Stimulated activated effector memory CD8-positive, alpha-beta T cell treated with anti-CD3 and anti-CD28 coated beads, Interleukin-12 subunit alpha, Interleukin-12 subunit beta, amount 100 ng/mL, for 72 hours (primary cell): ENCODE results near the gene ERMP1.

Experiments
- ATAC-seq: fragments of 150-1000 bp; cut with Tn5 transposase; 2 replicates; pipeline ENCODE4 v1.10.0; 2021
- DNase-seq, 2 donors: peaks; one replicate each; pipeline ENCODE4 v3.0.0; 2021 to 2022; ENCODE audit warnings: low spot score in 2 of 2
- H3K27ac Mint-ChIP-seq: one replicate; pipeline ENCODE4 v1.8.0; 2022; ENCODE audit warnings: mild to moderate bottlenecking, mixed read lengths
- H3K36me3 Mint-ChIP-seq: one replicate; pipeline ENCODE4 v1.8.0; 2022; ENCODE audit warnings: mild to moderate bottlenecking, mixed read lengths
- H3K4me1 Mint-ChIP-seq: one replicate; pipeline ENCODE4 v1.8.0; 2022; ENCODE audit warnings: mixed read lengths
- H3K4me3 Mint-ChIP-seq: one replicate; pipeline ENCODE4 v1.8.0; 2022; ENCODE audit warnings: mild to moderate bottlenecking, mixed read lengths
- H3K9me3 Mint-ChIP-seq: one replicate; pipeline ENCODE4 v1.8.0; 2022; ENCODE audit warnings: mixed read lengths

Gene ERMP1

DNA sequence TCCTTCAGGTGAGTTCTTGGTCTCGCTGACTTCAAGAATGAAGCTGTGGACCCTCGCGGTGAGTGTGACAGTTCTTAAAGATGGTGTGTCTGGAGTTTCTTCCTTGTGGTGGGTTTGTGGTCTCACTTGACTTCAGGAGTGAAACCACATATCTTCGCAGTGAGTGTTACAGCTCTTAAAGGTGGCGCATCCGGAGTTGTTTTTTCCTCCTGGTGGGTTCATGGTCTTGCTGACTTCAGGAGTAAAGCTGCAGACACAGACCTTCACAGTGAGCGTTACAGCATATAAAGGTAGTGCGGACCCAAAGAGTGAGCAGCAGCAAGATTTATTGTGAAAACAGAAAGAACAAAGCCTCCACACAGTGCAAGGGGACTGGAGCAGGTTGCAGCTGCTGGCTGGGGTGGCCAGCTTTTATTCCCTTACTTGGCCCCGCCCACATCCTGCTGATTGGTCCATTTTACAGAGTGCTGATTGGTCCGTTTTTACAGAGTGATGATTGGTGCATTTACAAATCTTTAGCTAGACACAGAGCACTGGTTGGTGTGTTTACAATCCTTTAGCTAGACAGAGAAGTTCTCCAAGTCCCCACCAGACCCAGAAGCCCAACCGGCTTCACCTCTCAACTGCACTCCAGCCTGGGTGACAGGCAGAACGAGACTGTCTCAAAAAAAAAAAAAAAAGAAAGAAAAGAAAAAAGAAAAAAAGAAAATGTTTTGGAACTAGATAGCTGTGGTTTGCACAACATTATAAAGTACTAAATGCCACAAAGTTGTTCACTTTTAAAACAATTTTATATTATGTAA lies 9.1 kb upstream of the ERMP1 start:
- peak overlapping the region; percentile 64 for H3K4me3 Mint-ChIP-seq
- peak overlapping the region; percentile 83 for H3K27ac Mint-ChIP-seq
- peaks cover 22% of the 10 kb centered on the region for H3K36me3 Mint-ChIP-seq
- DNase-seq (peak; percentile 34 to 84), ATAC-seq (peak; percentile 66)
- H3K4me1 Mint-ChIP-seq = peaks cover 65% of the 10 kb centered on the region
- H3K9me3 Mint-ChIP-seq = no peaks in the 10 kb centered on the region

GRCh38 chr9:5840788-5841187 lies 7.9 kb upstream of the ERMP1 start:
- H3K4me1 Mint-ChIP-seq = peaks cover 68% of the 10 kb centered on the region
- no peak for ATAC-seq
- no peaks in the 10 kb centered on the region for H3K9me3 Mint-ChIP-seq
- peaks cover 22% of the 10 kb centered on the region for H3K36me3 Mint-ChIP-seq
- H3K4me3 Mint-ChIP-seq = peak overlapping the region; percentile 64
- DNase-seq = no peak
- H3K27ac Mint-ChIP-seq = peak overlapping the region; percentile 83

GRCh38 chr9:5839572-5839902 lies 6.6 kb upstream of the ERMP1 start:
- H3K36me3 Mint-ChIP-seq = peaks cover 15% of the 10 kb centered on the region
- DNase-seq (no peak), ATAC-seq (no peak)
- peaks cover 58% of the 10 kb centered on the region for H3K4me1 Mint-ChIP-seq
- no peak overlapping the region for H3K4me3 Mint-ChIP-seq
- H3K9me3 Mint-ChIP-seq = no peaks in the 10 kb centered on the region
- H3K27ac Mint-ChIP-seq = no peak overlapping the region

DNA sequence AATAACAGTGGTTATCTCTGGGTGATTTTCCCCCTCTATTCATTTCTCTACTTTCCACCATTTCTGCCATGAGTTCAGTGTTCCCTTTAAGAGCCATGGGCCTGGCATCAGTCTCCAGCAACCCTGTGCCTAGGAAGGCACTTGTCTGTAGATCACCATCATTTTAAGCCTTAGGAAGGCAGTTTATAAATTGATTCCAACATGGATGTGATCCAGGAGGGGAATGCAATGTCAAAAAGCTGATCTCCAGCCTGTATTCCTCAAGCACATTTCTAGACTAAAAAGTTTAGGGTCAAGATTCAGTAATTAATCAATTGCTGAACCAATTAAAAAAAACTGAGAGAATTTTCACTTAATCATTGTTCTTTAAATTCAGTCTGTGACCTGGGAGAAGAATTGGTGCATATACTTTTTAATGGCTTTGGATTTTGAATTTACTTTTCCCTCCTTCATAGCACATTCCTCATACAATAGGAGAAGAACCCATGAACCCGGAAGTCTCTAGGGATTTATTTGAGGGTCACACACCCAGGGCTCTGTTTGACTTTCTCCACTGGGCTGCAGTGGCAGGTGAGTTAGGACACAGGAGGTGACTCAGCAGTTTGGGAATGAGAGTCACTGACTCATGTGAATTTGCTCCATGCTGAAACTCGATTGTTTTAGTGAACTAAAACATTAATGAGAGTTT lies 6.1 kb upstream of the ERMP1 start:
- peak in 1 of 2 donors; percentile 45 for DNase-seq
- no peaks in the 10 kb centered on the region for H3K9me3 Mint-ChIP-seq
- ATAC-seq = no peak
- H3K4me1 Mint-ChIP-seq = peaks cover 58% of the 10 kb centered on the region
- H3K27ac Mint-ChIP-seq = no peak overlapping the region
- H3K4me3 Mint-ChIP-seq = no peak overlapping the region
- peaks cover 10% of the 10 kb centered on the region for H3K36me3 Mint-ChIP-seq

GRCh38 chr9:5835808-5836207 lies 2.9 kb upstream of the ERMP1 start:
- Mint-ChIP-seq H3K9me3 (no peaks in the 10 kb centered on the region), H3K36me3 (peaks cover 4% of the 10 kb centered on the region), H3K27ac (no peak overlapping the region), H3K4me3 (no peak overlapping the region), H3K4me1 (peaks cover 45% of the 10 kb centered on the region)
- DNase-seq (no peak), ATAC-seq (peak; percentile 9)

DNA sequence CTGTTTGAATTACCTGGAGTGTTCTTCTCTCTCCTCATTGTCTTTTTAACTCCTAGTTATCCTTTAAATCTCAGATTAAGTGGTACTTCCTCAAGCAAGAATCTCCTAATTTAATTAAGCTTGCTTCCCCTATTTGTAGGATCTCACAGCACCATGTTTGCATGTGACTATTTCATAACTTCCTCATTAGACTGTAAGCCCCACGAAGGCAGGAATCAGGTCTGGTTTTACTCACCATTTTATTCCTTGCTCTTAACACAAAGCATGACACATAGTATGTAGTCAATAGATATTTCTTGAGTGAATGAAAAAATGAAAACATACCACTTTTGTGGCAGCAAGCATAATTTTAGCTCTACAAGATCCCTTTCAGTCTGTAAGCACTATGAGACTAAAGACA lies 1.3 kb upstream of the ERMP1 start:
- no peak for ATAC-seq
- peaks cover 44% of the 10 kb centered on the region for H3K4me1 Mint-ChIP-seq
- no peaks in the 10 kb centered on the region for H3K9me3 Mint-ChIP-seq
- peaks cover 5% of the 10 kb centered on the region for H3K36me3 Mint-ChIP-seq
- H3K27ac Mint-ChIP-seq = no peak overlapping the region
- no peak for DNase-seq
- peak overlapping the region; percentile 91 for H3K4me3 Mint-ChIP-seq

DNA sequence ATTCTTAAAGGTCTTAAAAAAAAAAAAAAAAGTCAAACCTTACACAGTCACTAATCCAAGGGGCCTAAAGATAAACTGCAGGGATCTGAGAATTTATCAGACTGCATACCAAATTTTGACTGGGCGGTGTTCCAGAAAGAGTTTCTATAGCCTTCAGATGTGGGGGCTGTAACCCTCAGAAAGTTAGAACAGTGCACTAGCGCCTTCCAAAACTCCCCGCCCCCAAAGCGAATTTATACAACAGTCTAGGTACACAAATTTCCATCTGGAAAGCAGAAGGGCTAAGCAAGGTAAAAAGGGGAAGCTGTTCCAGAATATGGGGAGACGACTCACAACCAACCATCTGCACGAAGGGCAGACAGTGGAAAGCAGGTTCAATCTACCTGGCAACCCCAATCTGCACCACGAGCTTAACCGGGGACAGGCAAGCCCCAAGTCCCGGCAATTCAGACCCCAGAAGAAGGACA lies 813 bp downstream of the ERMP1 start:
- H3K27ac Mint-ChIP-seq = peak overlapping the region; percentile 87
- peak overlapping the region; percentile 91 for H3K4me3 Mint-ChIP-seq
- H3K4me1 Mint-ChIP-seq = peaks cover 44% of the 10 kb centered on the region
- ATAC-seq (peak; percentile 14), DNase-seq (no peak)
- H3K9me3 Mint-ChIP-seq = no peaks in the 10 kb centered on the region
- peaks cover 21% of the 10 kb centered on the region for H3K36me3 Mint-ChIP-seq

DNA sequence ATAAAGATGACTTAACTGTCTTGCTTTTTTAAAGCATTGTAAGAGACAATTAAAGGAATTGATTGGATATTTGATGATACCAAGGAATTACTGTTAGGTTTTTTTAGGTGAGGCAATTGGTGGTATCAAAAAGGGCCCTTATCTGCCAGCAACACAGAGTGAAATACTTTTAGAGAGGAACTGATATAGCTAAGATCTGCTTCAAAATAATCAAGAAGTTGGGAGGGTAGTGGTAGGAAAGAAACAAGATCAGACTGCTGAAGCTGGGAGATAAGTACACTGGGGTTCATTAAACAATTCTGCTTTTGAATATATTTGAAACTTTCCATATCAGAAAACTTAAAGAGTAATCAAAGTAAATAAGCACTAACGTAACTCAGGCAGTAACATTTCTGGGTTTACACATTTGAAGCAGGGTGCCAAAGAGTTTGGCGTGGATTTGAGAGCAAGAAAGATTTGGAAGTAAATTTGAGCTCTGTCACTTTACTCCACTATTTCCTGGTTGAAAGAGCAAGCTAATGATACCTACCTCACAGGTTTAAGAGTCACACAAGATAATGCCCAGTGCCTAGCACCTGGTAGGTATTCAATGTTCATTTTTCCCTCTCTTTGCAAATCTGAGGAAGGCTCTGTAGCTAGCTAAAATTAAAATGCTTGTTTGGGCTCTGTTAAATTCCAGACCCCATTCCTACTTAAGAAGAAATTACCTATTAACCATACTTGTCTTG lies 6.9 kb downstream of the ERMP1 start:
- Mint-ChIP-seq H3K4me1 (peaks cover 28% of the 10 kb centered on the region), H3K36me3 (peaks cover 79% of the 10 kb centered on the region), H3K4me3 (no peak overlapping the region), H3K27ac (peak overlapping the region; percentile 32), H3K9me3 (no peaks in the 10 kb centered on the region)
- DNase-seq (no peak), ATAC-seq (no peak)

DNA sequence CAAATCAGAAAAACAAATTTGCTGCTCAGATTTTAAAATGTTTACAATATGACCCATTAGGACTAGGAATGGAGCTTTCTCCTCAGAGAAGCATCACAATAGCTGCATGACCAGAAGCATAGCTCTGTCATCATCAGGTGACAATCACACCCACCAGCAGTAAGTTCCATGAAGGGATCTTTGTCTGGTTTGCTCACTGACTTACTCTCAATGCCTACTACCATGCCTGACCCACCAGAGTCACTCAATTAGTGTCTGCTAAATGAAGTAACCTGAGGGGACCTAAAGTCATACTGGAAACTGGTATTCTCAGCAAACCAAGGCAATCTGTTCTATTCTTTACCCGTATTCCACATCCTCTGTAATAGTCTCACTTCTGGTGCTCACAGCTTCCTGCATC lies 7.7 kb downstream of the ERMP1 start:
- Mint-ChIP-seq H3K4me1 (peaks cover 19% of the 10 kb centered on the region), H3K4me3 (no peak overlapping the region), H3K36me3 (peaks cover 79% of the 10 kb centered on the region), H3K9me3 (no peaks in the 10 kb centered on the region), H3K27ac (peak overlapping the region; percentile 32)
- DNase-seq = no peak
- ATAC-seq = peak; percentile 72

GRCh38 chr9:5820425-5820824 lies 12.5 kb downstream of the ERMP1 start:
- ATAC-seq (peak; percentile 37), DNase-seq (no peak)
- H3K9me3 Mint-ChIP-seq = no peaks in the 10 kb centered on the region
- H3K36me3 Mint-ChIP-seq = peaks cover 66% of the 10 kb centered on the region
- peaks cover 4% of the 10 kb centered on the region for H3K4me1 Mint-ChIP-seq
- no peak overlapping the region for H3K4me3 Mint-ChIP-seq
- peak overlapping the region; percentile 68 for H3K27ac Mint-ChIP-seq

DNA sequence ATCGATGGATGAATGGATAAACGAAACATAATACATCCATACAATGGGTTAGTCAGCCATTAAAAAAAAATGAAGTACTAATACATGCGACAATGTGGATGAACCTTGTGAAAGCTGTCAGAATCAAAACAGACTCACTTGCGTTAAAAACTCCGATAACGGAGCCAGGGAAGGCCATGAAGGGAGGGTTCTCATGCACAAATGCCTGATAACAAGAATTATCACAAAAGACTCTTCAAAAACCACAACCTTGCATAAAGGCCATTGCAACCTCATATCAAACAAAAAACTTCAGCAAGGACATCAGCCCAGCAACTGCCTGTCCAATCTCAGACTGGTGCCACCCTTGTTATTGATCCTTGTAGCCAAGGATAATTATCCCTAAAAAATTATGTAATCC lies 13.7 kb downstream of the ERMP1 start:
- peaks cover 62% of the 10 kb centered on the region for H3K36me3 Mint-ChIP-seq
- no peaks in the 10 kb centered on the region for H3K4me1 Mint-ChIP-seq
- no peak for DNase-seq
- H3K9me3 Mint-ChIP-seq = no peaks in the 10 kb centered on the region
- H3K4me3 Mint-ChIP-seq = no peak overlapping the region
- H3K27ac Mint-ChIP-seq = no peak overlapping the region
- ATAC-seq = no peak

DNA sequence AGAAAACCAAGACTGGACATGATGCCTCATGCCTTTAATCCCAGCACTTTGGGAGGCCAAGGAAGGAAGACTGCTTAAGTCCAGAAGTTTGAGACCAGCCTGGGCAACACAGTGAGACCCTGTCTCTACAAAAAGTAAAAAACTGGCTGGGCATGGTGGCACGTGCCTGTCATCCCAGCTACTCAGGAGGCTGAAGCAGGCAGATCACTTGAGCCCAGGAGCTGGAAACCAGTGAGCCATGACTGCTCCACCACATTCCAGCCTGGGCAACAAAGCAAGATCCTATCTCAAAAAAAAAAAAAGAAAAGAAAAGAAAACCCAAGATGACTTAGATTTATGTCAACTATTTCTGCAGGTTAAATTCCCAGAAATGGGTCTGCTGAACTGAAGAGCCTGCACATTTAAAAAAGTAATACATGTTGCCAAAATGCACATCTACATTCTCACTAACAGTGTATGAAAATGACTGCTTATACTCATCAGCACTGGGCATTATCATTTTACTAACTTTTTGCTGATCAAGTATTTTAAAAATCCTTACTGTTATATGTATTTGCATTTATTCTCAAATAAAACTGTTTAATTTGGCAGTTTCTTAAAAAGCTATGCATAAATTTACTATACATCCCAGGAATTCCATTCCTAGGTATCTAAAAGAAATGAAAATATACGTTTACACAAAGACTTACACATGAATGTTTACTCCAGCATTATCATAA lies 14.3 kb downstream of the ERMP1 start:
- Mint-ChIP-seq H3K9me3 (no peaks in the 10 kb centered on the region), H3K27ac (no peak overlapping the region), H3K4me1 (no peaks in the 10 kb centered on the region), H3K36me3 (peaks cover 61% of the 10 kb centered on the region), H3K4me3 (no peak overlapping the region)
- ATAC-seq = no peak
- DNase-seq = no peak

GRCh38 chr9:5817862-5818261 lies 15.1 kb downstream of the ERMP1 start:
- Mint-ChIP-seq H3K9me3 (no peaks in the 10 kb centered on the region), H3K36me3 (peaks cover 60% of the 10 kb centered on the region), H3K4me1 (no peaks in the 10 kb centered on the region), H3K4me3 (no peak overlapping the region), H3K27ac (no peak overlapping the region)
- DNase-seq (no peak), ATAC-seq (no peak)

DNA sequence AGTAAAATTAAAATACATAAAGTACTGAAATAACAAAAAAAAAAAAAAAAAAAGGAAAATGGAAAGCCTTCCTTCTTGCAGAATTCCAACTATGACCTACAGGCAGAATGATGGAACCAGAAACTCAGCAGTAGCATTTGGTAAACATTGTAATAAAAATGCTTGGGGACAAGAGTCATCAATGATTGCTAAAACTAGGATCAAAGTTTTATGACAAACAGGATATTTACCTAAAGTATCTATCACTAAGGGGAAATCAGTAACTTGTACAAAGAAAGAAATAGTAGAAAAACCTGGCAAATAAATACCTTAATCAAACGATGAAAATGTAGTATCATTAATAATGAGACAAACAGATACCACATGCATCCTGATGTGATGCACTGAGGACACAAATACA lies 17.5 kb downstream of the ERMP1 start:
- no peak for ATAC-seq
- DNase-seq = no peak
- Mint-ChIP-seq H3K27ac (no peak overlapping the region), H3K4me1 (no peaks in the 10 kb centered on the region), H3K9me3 (no peaks in the 10 kb centered on the region), H3K4me3 (no peak overlapping the region), H3K36me3 (peaks cover 65% of the 10 kb centered on the region)

DNA sequence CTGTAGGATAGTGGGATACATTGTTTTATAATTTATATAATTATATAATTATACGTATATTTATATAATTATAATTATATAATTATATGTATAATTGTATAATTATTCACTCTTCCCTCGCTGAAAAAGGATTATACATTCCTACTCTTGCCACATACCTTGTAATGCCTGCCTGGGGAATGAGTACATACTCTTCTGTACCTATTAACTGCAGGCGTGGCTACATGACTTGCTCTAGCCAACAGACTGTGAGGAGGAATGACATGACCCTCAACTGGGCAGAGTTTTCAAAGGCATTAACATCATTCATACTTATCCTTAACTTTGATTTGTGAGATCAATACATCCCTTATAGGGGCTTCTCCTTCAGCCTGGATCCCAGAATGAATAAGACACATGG lies 19.1 kb downstream of the ERMP1 start:
- Mint-ChIP-seq H3K4me1 (no peaks in the 10 kb centered on the region), H3K27ac (no peak overlapping the region), H3K4me3 (no peak overlapping the region), H3K9me3 (no peaks in the 10 kb centered on the region), H3K36me3 (peaks cover 72% of the 10 kb centered on the region)
- no peak for ATAC-seq
- DNase-seq = no peak
